HG03432 (cell line): Measurements from ENCODE around the gene TIMM10.
A peak's percentile ranks its signal among the peaks of the same experiment; 100 is the strongest.

ENCODE experiments used
- ATAC-seq: cut with Tn5 transposase; IDR thresholded peaks from one replicate; pipeline ENCODE4 v1.9.1; 2021; ENCODE audit warnings: mild to moderate bottlenecking, moderate library complexity; ENCODE audit not compliant: unreplicated experiment

The TIMM10 gene

GRCh38 chr11:57487021-57487778 lies 43.4 kb downstream of the TIMM10 start:
- ATAC-seq, result no peak

GRCh38 chr11:57485217-57485990 lies 45.1 kb downstream of the TIMM10 start:
- ATAC-seq, result no peak

- peak; percentile 60 for ATAC-seq
Observed at GRCh38 chr11:57484141-57484710, 46.3 kb downstream of the TIMM10 start.

GRCh38 chr11:57483562-57483918 lies 47.0 kb downstream of the TIMM10 start:
- no peak for ATAC-seq

GRCh38 chr11:57482782-57483561 lies 47.6 kb downstream of the TIMM10 start:
- ATAC-seq, result peak; percentile 67

- ATAC-seq, result no peak
Observed at GRCh38 chr11:57481915-57482781, 48.4 kb downstream of the TIMM10 start.

GRCh38 chr11:57481315-57481714 lies 49.2 kb downstream of the TIMM10 start:
- ATAC-seq, result no peak

- ATAC-seq, result peak; percentile 26
Observed at GRCh38 chr11:57480409-57481137, 50.0 kb downstream of the TIMM10 start.

- ATAC-seq, result no peak
Observed at GRCh38 chr11:57479911-57480310, 50.6 kb downstream of the TIMM10 start.

- ATAC-seq, result no peak
Observed at GRCh38 chr11:57479021-57479663, 51.4 kb downstream of the TIMM10 start.
